GM18861 (cell line): ENCODE results near the gene TRMT61A.
"Not testable (repeated sequence)": the region's sequence is repeated elsewhere in the genome, so short reads cannot be mapped to it uniquely, and the experiment has no call there.

Experiments
- ATAC-seq: cut with Tn5 transposase; IDR thresholded peaks from one replicate; pipeline ENCODE4 v1.9.1; 2021; ENCODE audit not compliant: unreplicated experiment

Gene TRMT61A

GRCh38 chr14:103521951-103522563 is 6.9 kb upstream of the TRMT61A start:
- no peak for ATAC-seq

- ATAC-seq: no peak
These were observed 6.1 kb upstream of the TRMT61A start, which contains the start of gene CKB for GRCh38 chr14:103522649-103523574. TSS of gene CKB (minus strand) at chr14:103522830. CDS start at chr14:103522493, 337 bp downstream.

GRCh38 chr14:103523575-103523954 is 5.4 kb upstream of the TRMT61A start:
- no peak for ATAC-seq

- no peak for ATAC-seq
These were observed 4.7 kb upstream of the TRMT61A start for GRCh38 chr14:103524002-103524935.

- ATAC-seq: not testable (repeated sequence)
These were observed 3.4 kb upstream of the TRMT61A start for GRCh38 chr14:103525430-103526246.

- ATAC-seq: no peak
These were observed 2.6 kb upstream of the TRMT61A start for GRCh38 chr14:103526247-103526913.

GRCh38 chr14:103526914-103527248 is 2.1 kb upstream of the TRMT61A start:
- ATAC-seq: no peak

GRCh38 chr14:103527408-103528145 is 1.4 kb upstream of the TRMT61A start:
- peak; percentile 55 for ATAC-seq

GRCh38 chr14:103528146-103528586 is 830 bp upstream of the TRMT61A start:
- ATAC-seq: no peak

GRCh38 chr14:103529383-103530365 is 678 bp downstream of the TRMT61A start:
- no peak for ATAC-seq

GRCh38 chr14:103530390-103530789 is 1.4 kb downstream of the TRMT61A start:
- no peak for ATAC-seq

GRCh38 chr14:103530831-103531230 is 1.8 kb downstream of the TRMT61A start:
- no peak for ATAC-seq

GRCh38 chr14:103531421-103532215 is 2.6 kb downstream of the TRMT61A start:
- ATAC-seq: no peak

GRCh38 chr14:103532216-103533136 is 3.5 kb downstream of the TRMT61A start:
- ATAC-seq: no peak

GRCh38 chr14:103533137-103533998 is 4.4 kb downstream of the TRMT61A start:
- ATAC-seq: no peak
